H9 (cell line): Measurements from ENCODE around the gene HOATZ. TPM values are rescaled to one million over a fixed set of nuclear protein-coding genes. Genes with fewer than 3 reads are reported as not detected.
A peak's percentile ranks its signal among the peaks of the same experiment; 100 is the strongest.

ENCODE experiments used
- DNase-seq: peaks from one replicate; pipeline ENCODE4 v3.0.0-alpha.2; 2017
- H2AFZ ChIP-seq: one replicate; pipeline ENCODE4 v1.6.1; 2013; ENCODE audit warnings: mild to moderate bottlenecking, low read length, control low read depth, moderate library complexity
- H2AK5ac ChIP-seq: 2 replicates; pipeline ENCODE4 v1.6.1; 2013; ENCODE audit warnings: low read length, control low read depth, mixed read lengths; ENCODE audit not compliant: insufficient read length
- H2BK120ac ChIP-seq: one replicate; pipeline ENCODE4 v1.6.1; 2013; ENCODE audit warnings: low read depth, mild to moderate bottlenecking, low read length, control low read depth, inconsistent platforms; ENCODE audit not compliant: poor library complexity, severe bottlenecking
- H2BK12ac ChIP-seq: 2 replicates; pipeline ENCODE4 v1.6.1; 2013; ENCODE audit warnings: low read length, control low read depth, mixed read lengths, low read depth; ENCODE audit not compliant: insufficient read length
- H2BK15ac ChIP-seq: 2 replicates; pipeline ENCODE4 v1.6.1; 2013; ENCODE audit warnings: low read depth, low read length, control low read depth
- H2BK20ac ChIP-seq: one replicate; pipeline ENCODE4 v1.6.1; 2013; ENCODE audit warnings: low read depth, mild to moderate bottlenecking, low read length, control low read depth, inconsistent platforms; ENCODE audit not compliant: poor library complexity, severe bottlenecking
- H2BK5ac ChIP-seq: 2 replicates; pipeline ENCODE4 v1.6.1; 2013; ENCODE audit warnings: low read length, control low read depth, mixed read lengths; ENCODE audit not compliant: insufficient read length
- H3K14ac ChIP-seq: 2 replicates; pipeline ENCODE4 v1.6.1; 2013; ENCODE audit warnings: low read length, control low read depth; ENCODE audit not compliant: insufficient read depth
- H3K18ac ChIP-seq: 2 replicates; pipeline ENCODE4 v1.6.1; 2013; ENCODE audit warnings: low read depth, mild to moderate bottlenecking, mixed read lengths, low read length, control low read depth; ENCODE audit not compliant: insufficient read length
- H3K23ac ChIP-seq: 2 replicates; pipeline ENCODE4 v1.6.1; 2013; ENCODE audit warnings: low read length, control low read depth, mixed read lengths, low read depth; ENCODE audit not compliant: insufficient read length
- H3K23me2 ChIP-seq: 2 replicates; pipeline ENCODE4 v1.6.1; 2013; ENCODE audit warnings: low read depth, mild to moderate bottlenecking, mixed read lengths, low read length, control low read depth; ENCODE audit not compliant: insufficient read length, poor library complexity, severe bottlenecking
- H3K27ac ChIP-seq: 2 replicates; pipeline ENCODE4 v1.5.1; 2013; ENCODE audit warnings: low read length, control low read depth, mixed read lengths, low read depth; ENCODE audit not compliant: insufficient read length
- H3K27me3 ChIP-seq: 2 replicates; pipeline ENCODE4 v1.6.1; 2013; ENCODE audit warnings: low read length, control low read depth, inconsistent platforms; ENCODE audit not compliant: insufficient read depth
- H3K4ac ChIP-seq: 2 replicates; pipeline ENCODE4 v1.6.1; 2013; ENCODE audit warnings: low read depth, mild to moderate bottlenecking, control low read depth, inconsistent platforms, low read length, moderate library complexity
- H3K4me1 ChIP-seq: 2 replicates; pipeline ENCODE4 v1.6.1; 2013; ENCODE audit warnings: low read length, control low read depth, inconsistent platforms; ENCODE audit not compliant: insufficient read depth
- H3K4me2 ChIP-seq: 2 replicates; pipeline ENCODE4 v1.6.1; 2013; ENCODE audit warnings: low read length, control low read depth, mixed read lengths; ENCODE audit not compliant: insufficient read length, insufficient read depth
- H3K56ac ChIP-seq: 2 replicates; pipeline ENCODE4 v1.6.1; 2013; ENCODE audit warnings: low read depth, mild to moderate bottlenecking, mixed read lengths, low read length, control low read depth; ENCODE audit not compliant: insufficient read length
- H3K79me1 ChIP-seq: 2 replicates; pipeline ENCODE4 v1.6.1; 2013; ENCODE audit warnings: low read depth, mild to moderate bottlenecking, moderate library complexity, low read length, control low read depth, inconsistent platforms; ENCODE audit not compliant: insufficient read depth, poor library complexity, severe bottlenecking
- H3K79me2 ChIP-seq: 2 replicates; pipeline ENCODE4 v1.6.1; 2013; ENCODE audit warnings: low read length, control low read depth, inconsistent platforms; ENCODE audit not compliant: insufficient read depth
- H3K9ac ChIP-seq: 2 replicates; pipeline ENCODE4 v1.6.1; 2013; ENCODE audit warnings: low read length, control low read depth, mixed read lengths; ENCODE audit not compliant: insufficient read length; ENCODE audit errors: extremely low read depth
- H3K9me3 ChIP-seq: one replicate; pipeline ENCODE4 v1.6.1; 2013; ENCODE audit warnings: low read depth, low read length, inconsistent platforms; ENCODE audit not compliant: control insufficient read depth
- H3T11ph ChIP-seq: one replicate; pipeline ENCODE4 v1.6.1; 2013; ENCODE audit warnings: mild to moderate bottlenecking, low read length, control low read depth, inconsistent platforms
- H4K20me1 ChIP-seq: one replicate; pipeline ENCODE4 v1.6.1; 2013; ENCODE audit not compliant: control insufficient read depth, insufficient read length, insufficient read depth
- H4K5ac ChIP-seq: 2 replicates; pipeline ENCODE4 v1.6.1; 2013; ENCODE audit warnings: low read depth, mild to moderate bottlenecking, mixed read lengths, low read length, control low read depth; ENCODE audit not compliant: insufficient read length
- H4K8ac ChIP-seq: replicated peaks from 2 replicates; pipeline ENCODE4 v1.6.1; 2013; ENCODE audit warnings: low read length, control low read depth, mixed read lengths, low read depth; ENCODE audit not compliant: insufficient read length
- H4K91ac ChIP-seq: 2 replicates; pipeline ENCODE4 v1.6.1; 2013; ENCODE audit warnings: low read depth, mild to moderate bottlenecking, moderate library complexity, mixed read lengths, low read length, control low read depth; ENCODE audit not compliant: insufficient read length
- H3K27ac Mint-ChIP-seq, 3 experiments: 2 replicates in 2 of 3; 3 replicates in 1 of 3; pipeline ENCODE4 v1.8.0; 2020 to 2021; ENCODE audit warnings: mixed read lengths in 3 of 3, mild to moderate bottlenecking in 1 of 3, moderate library complexity in 1 of 3
- H3K27me3 Mint-ChIP-seq: 2 replicates; pipeline ENCODE4 v1.8.0; 2021; ENCODE audit warnings: low read depth, mild to moderate bottlenecking, moderate library complexity, mixed read lengths
- H3K36me3 Mint-ChIP-seq, 3 experiments: 2 replicates in 2 of 3; 3 replicates in 1 of 3; pipeline ENCODE4 v1.8.0; 2020 to 2021; ENCODE audit warnings: low read depth in 3 of 3, mixed read lengths in 3 of 3; ENCODE audit not compliant: insufficient read depth in 1 of 3
- H3K4me1 Mint-ChIP-seq, 2 experiments: 2 replicates each; pipeline ENCODE4 v1.8.0; 2020; ENCODE audit warnings: mixed read lengths in 2 of 2
- H3K4me3 Mint-ChIP-seq, 2 experiments: 2 replicates in 1 of 2; 3 replicates in 1 of 2; pipeline ENCODE4 v1.8.0; 2020 to 2021; ENCODE audit warnings: mild to moderate bottlenecking in 2 of 2, mixed read lengths in 2 of 2, moderate library complexity in 1 of 2
- H3K9me3 Mint-ChIP-seq, 2 experiments: 2 replicates in 1 of 2; 3 replicates in 1 of 2; pipeline ENCODE4 v1.8.0; 2020; ENCODE audit warnings: mild to moderate bottlenecking in 2 of 2, mixed read lengths in 2 of 2, moderate library complexity in 1 of 2
- WGBS: extraction: QIAGEN DNeasy Blood & Tissue Kit; methylation state at CpG from one replicate; pipeline ENCODE4 v1.1.7; 2013; ENCODE audit warnings: missing lambda C conversion rate, low lambda C conversion rate, mixed read lengths; ENCODE audit not compliant: insufficient read length; ENCODE audit errors: extremely low coverage; 5-methylcytosine and 5-hydroxymethylcytosine counted together
- total RNA-seq: library from RNA; stranded (reverse); gene quantifications from 2 replicates; pipeline ENCODE4 v1.2.1, GENCODE V29; 2021
- TF ChIP-seq, protein P1 (sequence below): fragments of 200-600 bp; sonication (generic); conservative IDR thresholded peaks from 3 replicates; pipeline ENCODE4 v1.8.0; 2021; ENCODE audit warnings: antibody characterized with exemption, mild to moderate bottlenecking

HOATZ gene
- total RNA-seq, 1 experiment from 2014 or later = not detected

DNA sequence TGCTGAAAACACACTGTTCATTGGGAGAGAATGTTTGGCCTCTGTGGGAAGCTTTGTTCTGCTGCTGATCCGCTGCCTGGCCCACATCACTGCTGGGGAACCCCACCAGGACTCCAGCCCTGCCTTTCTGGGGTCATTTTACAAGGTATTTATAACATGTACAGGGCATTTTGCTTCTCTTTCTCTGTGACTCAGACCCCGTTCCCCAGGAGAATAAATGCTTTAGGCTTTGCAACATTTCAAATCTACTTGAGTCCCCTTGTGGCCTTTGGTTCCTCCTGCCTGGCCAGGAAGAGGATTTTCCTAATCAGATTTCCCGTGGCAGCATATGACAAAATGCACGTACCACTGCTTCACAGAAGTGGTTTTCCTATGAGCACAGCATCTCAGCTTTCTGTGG is 45.4 kb upstream of the HOATZ start:
- no peaks in the 10 kb centered on the region for H3K4me1 Mint-ChIP-seq

More for the DNA sequence above, 45.4 kb upstream of the HOATZ start:
- Histone ChIP-seq H4K5ac (no peak overlapping the region), H2BK12ac (no peak overlapping the region), H3K14ac (no peak overlapping the region), H3K9ac (no peak overlapping the region), H3K9me3 (no peaks in the 10 kb centered on the region), H3K4me2 (no peak overlapping the region), H3K23me2 (no peaks in the 10 kb centered on the region), H3K56ac (no peak overlapping the region), H2BK120ac (no peak overlapping the region), H3K27ac (no peak overlapping the region), H3K4me1 (no peaks in the 10 kb centered on the region), H3K79me1 (no peaks in the 10 kb centered on the region), H2AK5ac (no peak overlapping the region), H4K8ac (no peak overlapping the region), H4K20me1 (no peaks in the 10 kb centered on the region), H2AFZ (peak overlapping the region; percentile 46), H3K4ac (no peak overlapping the region), H3K18ac (no peak overlapping the region), H3K23ac (no peak overlapping the region), H3K27me3 (no peaks in the 10 kb centered on the region), H2BK15ac (no peak overlapping the region), H4K91ac (no peak overlapping the region), H2BK20ac (no peak overlapping the region), H3K79me2 (no peaks in the 10 kb centered on the region), H2BK5ac (no peak overlapping the region), H3T11ph (no peak overlapping the region)
- Mint-ChIP-seq H3K9me3 (no peaks in the 10 kb centered on the region), H3K4me3 (no peak overlapping the region), H3K36me3 (no peaks in the 10 kb centered on the region), H3K27me3 (peaks cover 4% of the 10 kb centered on the region; the same call in 1 of the 2 replicates), H3K27ac (peak overlapping the region in 1 of 3 experiments; percentile 73; a peak in 1 of 7 replicates)
- TF ChIP-seq, protein P1, sequence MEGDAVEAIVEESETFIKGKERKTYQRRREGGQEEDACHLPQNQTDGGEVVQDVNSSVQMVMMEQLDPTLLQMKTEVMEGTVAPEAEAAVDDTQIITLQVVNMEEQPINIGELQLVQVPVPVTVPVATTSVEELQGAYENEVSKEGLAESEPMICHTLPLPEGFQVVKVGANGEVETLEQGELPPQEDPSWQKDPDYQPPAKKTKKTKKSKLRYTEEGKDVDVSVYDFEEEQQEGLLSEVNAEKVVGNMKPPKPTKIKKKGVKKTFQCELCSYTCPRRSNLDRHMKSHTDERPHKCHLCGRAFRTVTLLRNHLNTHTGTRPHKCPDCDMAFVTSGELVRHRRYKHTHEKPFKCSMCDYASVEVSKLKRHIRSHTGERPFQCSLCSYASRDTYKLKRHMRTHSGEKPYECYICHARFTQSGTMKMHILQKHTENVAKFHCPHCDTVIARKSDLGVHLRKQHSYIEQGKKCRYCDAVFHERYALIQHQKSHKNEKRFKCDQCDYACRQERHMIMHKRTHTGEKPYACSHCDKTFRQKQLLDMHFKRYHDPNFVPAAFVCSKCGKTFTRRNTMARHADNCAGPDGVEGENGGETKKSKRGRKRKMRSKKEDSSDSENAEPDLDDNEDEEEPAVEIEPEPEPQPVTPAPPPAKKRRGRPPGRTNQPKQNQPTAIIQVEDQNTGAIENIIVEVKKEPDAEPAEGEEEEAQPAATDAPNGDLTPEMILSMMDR = no peak
- no CpG with 5 or more reads among the region's 4 CpGs for WGBS
- DNase-seq = no peak
